Type B pancreatic cell (in vitro differentiated cells): ENCODE data around the gene C6. TPM values are rescaled to one million over a fixed set of nuclear protein-coding genes. Genes with fewer than 3 reads are reported as not detected.

Source experiments
- DNase-seq: peaks from one replicate; pipeline ENCODE4 v3.0.0; 2021; ENCODE audit warnings: mixed read lengths; ENCODE audit not compliant: unreplicated experiment; ENCODE audit errors: extremely low spot score
- H3K27ac Mint-ChIP-seq: 2 replicates; pipeline ENCODE4 v1.8.0; 2021; ENCODE audit warnings: mild to moderate bottlenecking, mixed read lengths
- H3K27me3 Mint-ChIP-seq: 2 replicates; pipeline ENCODE4 v1.8.0; 2021; ENCODE audit warnings: mixed read lengths
- H3K36me3 Mint-ChIP-seq: 2 replicates; pipeline ENCODE4 v1.8.0; 2021; ENCODE audit warnings: mixed read lengths
- H3K4me1 Mint-ChIP-seq: one replicate; pipeline ENCODE4 v1.8.0; 2021; ENCODE audit warnings: mixed read lengths; ENCODE audit not compliant: unreplicated experiment
- H3K4me3 Mint-ChIP-seq: 2 replicates; pipeline ENCODE4 v1.8.0; 2021; ENCODE audit warnings: mild to moderate bottlenecking, mixed read lengths
- H3K9me3 Mint-ChIP-seq: 2 replicates; pipeline ENCODE4 v1.8.0; 2021; ENCODE audit warnings: mixed read lengths
- CTCF ChIP-seq: fragments of 200-600 bp; sonication (generic); conservative IDR thresholded peaks from 2 replicates; pipeline ENCODE4 v1.5.0; 2021; ENCODE audit warnings: antibody characterized with exemption, mild to moderate bottlenecking
- long read RNA-seq: library from polyadenylated mRNA; unstranded; transcript quantifications from one replicate; pipeline ENCODE4 v2.0.0, GENCODE V29; 2020
- total RNA-seq: library from RNA; stranded (reverse); gene quantifications from 2 replicates; pipeline ENCODE4 v1.2.1, GENCODE V29; 2021; ENCODE audit warnings: low replicate concordance

The C6 gene
- total RNA-seq, result 1.2 and 2.3 TPM in 2 replicates
- long read RNA-seq, partial matches to known transcripts, result 2 of 5 reads
- long read RNA-seq, other reads (novel, unspliced or antisense), result 0 of 5 reads

- no peak for TF ChIP-seq CTCF
- Mint-ChIP-seq H3K36me3 (no peaks in the 10 kb centered on the region), H3K27ac (no peak within 1 kb of the TSS), H3K27me3 (no peaks in the 10 kb centered on the region), H3K9me3 (no peaks in the 10 kb centered on the region), H3K4me1 (no peaks in the 10 kb centered on the region), H3K4me3 (no peak within 1 kb of the TSS)
- no peak for DNase-seq
Measured at GRCh38 chr5:41213340-41213739, at the start of gene C6. C6 (minus strand) TSS chr5:41213532; CDS start chr5:41203230, 10,302 bp downstream.

GRCh38 chr5:41256400-41256799, 43.1 kb upstream of the C6 start:
- no peak for TF ChIP-seq CTCF
- H3K27me3 Mint-ChIP-seq, result no peaks in the 10 kb centered on the region
- H3K4me1 Mint-ChIP-seq, result no peaks in the 10 kb centered on the region
- no peak overlapping the region for H3K4me3 Mint-ChIP-seq
- no peaks in the 10 kb centered on the region for H3K36me3 Mint-ChIP-seq
- H3K27ac Mint-ChIP-seq, result no peak overlapping the region
- DNase-seq, result no peak
- peaks cover 4% of the 10 kb centered on the region for H3K9me3 Mint-ChIP-seq

GRCh38 chr5:41253109-41253508, 39.8 kb upstream of the C6 start:
- Mint-ChIP-seq H3K27ac (no peak overlapping the region), H3K27me3 (no peaks in the 10 kb centered on the region), H3K36me3 (no peaks in the 10 kb centered on the region), H3K4me3 (no peak overlapping the region), H3K9me3 (peaks cover 7% of the 10 kb centered on the region), H3K4me1 (no peaks in the 10 kb centered on the region)
- DNase-seq, result no peak
- TF ChIP-seq CTCF, result no peak

- Mint-ChIP-seq H3K27me3 (no peaks in the 10 kb centered on the region), H3K4me3 (no peak overlapping the region), H3K36me3 (no peaks in the 10 kb centered on the region), H3K4me1 (no peaks in the 10 kb centered on the region), H3K9me3 (peaks cover 8% of the 10 kb centered on the region), H3K27ac (no peak overlapping the region)
- TF ChIP-seq CTCF, result no peak
- DNase-seq, result no peak
Measured at GRCh38 chr5:41252036-41252435, 38.7 kb upstream of the C6 start.

GRCh38 chr5:41250351-41250987, 37.1 kb upstream of the C6 start:
- TF ChIP-seq CTCF, result no peak
- Mint-ChIP-seq H3K4me3 (no peak overlapping the region), H3K36me3 (no peaks in the 10 kb centered on the region), H3K27me3 (no peaks in the 10 kb centered on the region), H3K9me3 (peaks cover 5% of the 10 kb centered on the region), H3K27ac (no peak overlapping the region), H3K4me1 (no peaks in the 10 kb centered on the region)
- no peak for DNase-seq
